ENCODE results near the gene ITSN2. TPM values are rescaled to one million over a fixed set of nuclear protein-coding genes. Genes with fewer than 3 reads are reported as not detected.

ITSN2 gene
- polyA plus RNA-seq, 1 donor (not counting 4 experiments of a cell fraction or from before 2014, with no cell fraction given), result 19.7 TPM

GRCh38 chr2:24304631-24305030, 55.7 kb downstream of the ITSN2 start:
- TF ChIP-seq EZH2 (IDR thresholded peaks at IDR 0.05; ENCODE audit: low read length), result no peak
- TF ChIP-seq, protein P1, sequence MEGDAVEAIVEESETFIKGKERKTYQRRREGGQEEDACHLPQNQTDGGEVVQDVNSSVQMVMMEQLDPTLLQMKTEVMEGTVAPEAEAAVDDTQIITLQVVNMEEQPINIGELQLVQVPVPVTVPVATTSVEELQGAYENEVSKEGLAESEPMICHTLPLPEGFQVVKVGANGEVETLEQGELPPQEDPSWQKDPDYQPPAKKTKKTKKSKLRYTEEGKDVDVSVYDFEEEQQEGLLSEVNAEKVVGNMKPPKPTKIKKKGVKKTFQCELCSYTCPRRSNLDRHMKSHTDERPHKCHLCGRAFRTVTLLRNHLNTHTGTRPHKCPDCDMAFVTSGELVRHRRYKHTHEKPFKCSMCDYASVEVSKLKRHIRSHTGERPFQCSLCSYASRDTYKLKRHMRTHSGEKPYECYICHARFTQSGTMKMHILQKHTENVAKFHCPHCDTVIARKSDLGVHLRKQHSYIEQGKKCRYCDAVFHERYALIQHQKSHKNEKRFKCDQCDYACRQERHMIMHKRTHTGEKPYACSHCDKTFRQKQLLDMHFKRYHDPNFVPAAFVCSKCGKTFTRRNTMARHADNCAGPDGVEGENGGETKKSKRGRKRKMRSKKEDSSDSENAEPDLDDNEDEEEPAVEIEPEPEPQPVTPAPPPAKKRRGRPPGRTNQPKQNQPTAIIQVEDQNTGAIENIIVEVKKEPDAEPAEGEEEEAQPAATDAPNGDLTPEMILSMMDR (optimal IDR thresholded peaks at IDR 0.05 in 1 of 3, IDR thresholded peaks at IDR 0.05 in 1 of 3, conservative IDR thresholded peaks at IDR 0.05 in 1 of 3; ENCODE audit: extremely low read depth in 1 of 3, insufficient read depth in 2 of 3, low read length in 3 of 3), result no peak
- Histone ChIP-seq H3K27ac (ENCODE audit: control insufficient read depth, insufficient read depth, low read length) (no peak overlapping the region), H2AFZ (ENCODE audit: control insufficient read depth, low read length) (no peak overlapping the region), H3K9me1 (ENCODE audit: control insufficient read depth, extremely low read depth, insufficient read depth, low read length) (no peaks in the 10 kb centered on the region), H3K9ac (ENCODE audit: control insufficient read depth, extremely low read depth, insufficient read depth, low read length) (no peak overlapping the region), H3K27me3 (ENCODE audit: control insufficient read depth, extremely low read depth, insufficient read depth, low read length) (no peaks in the 10 kb centered on the region), H3K4me1 (ENCODE audit: control insufficient read depth, extremely low read depth, insufficient read depth, low read length) (no peaks in the 10 kb centered on the region), H3K4me2 (ENCODE audit: control insufficient read depth, extremely low read depth, insufficient read depth, low read depth, low read length) (no peak overlapping the region), H3K36me3 (ENCODE audit: control insufficient read depth in 2 of 2, extremely low read depth in 1 of 2, insufficient read depth in 2 of 2, low read length in 2 of 2) (peaks cover 7 to 11% of the 10 kb centered on the region in 2 experiments), H3K4me3 (ENCODE audit: control insufficient read depth in 2 of 3, extremely low read depth in 1 of 3, insufficient read depth in 2 of 3, low read depth in 1 of 3, low read length in 3 of 3) (no peak overlapping the region), H4K20me1 (ENCODE audit: control insufficient read depth, extremely low read depth, insufficient read depth, low read length) (no peaks in the 10 kb centered on the region), H3K9me3 (ENCODE audit: control insufficient read depth, low read depth, low read length) (no peaks in the 10 kb centered on the region), H3K79me2 (ENCODE audit: control insufficient read depth, insufficient read depth, low read length) (no peaks in the 10 kb centered on the region)
- FAIRE-seq (no peak), DNase-seq (ENCODE audit: low read depth, low spot score) (no peak)
- dilution Hi-C loops (cut with MboI; ENCODE audit: extremely low pct_ligation_motif_present, low sequenced_read_pairs), result no loop called here

DNA sequence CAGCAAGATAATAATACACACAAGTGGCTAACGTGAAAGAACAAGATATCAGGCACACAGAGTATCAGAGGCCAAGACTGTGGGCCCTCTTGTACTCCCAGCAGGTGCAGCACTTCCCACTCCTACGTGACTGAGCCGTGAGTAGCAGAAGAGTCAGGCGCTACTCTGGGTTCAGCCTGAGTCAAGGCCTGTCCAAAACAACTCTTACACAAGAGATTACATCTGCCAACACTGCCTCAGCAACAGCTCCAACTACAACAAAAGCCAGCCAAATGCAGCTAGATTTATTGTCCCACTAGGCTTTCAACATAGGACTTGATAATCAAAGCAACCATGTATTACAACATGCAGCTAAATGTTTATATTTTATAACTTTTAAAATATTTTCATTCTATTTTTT, 56.2 kb downstream of the ITSN2 start:
- FAIRE-seq (no peak), DNase-seq (ENCODE audit: low read depth, low spot score) (no peak)
- TF ChIP-seq, protein P1 (optimal IDR thresholded peaks at IDR 0.05 in 1 of 3, IDR thresholded peaks at IDR 0.05 in 1 of 3, conservative IDR thresholded peaks at IDR 0.05 in 1 of 3; ENCODE audit: extremely low read depth in 1 of 3, insufficient read depth in 2 of 3, low read length in 3 of 3), result no peak
- no peak for TF ChIP-seq EZH2 (IDR thresholded peaks at IDR 0.05; ENCODE audit: low read length)
- Histone ChIP-seq H3K27ac (ENCODE audit: control insufficient read depth, insufficient read depth, low read length) (no peak overlapping the region), H3K79me2 (ENCODE audit: control insufficient read depth, insufficient read depth, low read length) (no peaks in the 10 kb centered on the region), H3K9me1 (ENCODE audit: control insufficient read depth, extremely low read depth, insufficient read depth, low read length) (no peaks in the 10 kb centered on the region), H3K9ac (ENCODE audit: control insufficient read depth, extremely low read depth, insufficient read depth, low read length) (no peak overlapping the region), H3K9me3 (ENCODE audit: control insufficient read depth, low read depth, low read length) (no peaks in the 10 kb centered on the region), H3K4me3 (ENCODE audit: control insufficient read depth in 2 of 3, extremely low read depth in 1 of 3, insufficient read depth in 2 of 3, low read depth in 1 of 3, low read length in 3 of 3) (no peak overlapping the region), H3K27me3 (ENCODE audit: control insufficient read depth, extremely low read depth, insufficient read depth, low read length) (no peaks in the 10 kb centered on the region), H3K36me3 (ENCODE audit: control insufficient read depth in 2 of 2, extremely low read depth in 1 of 2, insufficient read depth in 2 of 2, low read length in 2 of 2) (peaks cover 7 to 11% of the 10 kb centered on the region in 2 experiments), H4K20me1 (ENCODE audit: control insufficient read depth, extremely low read depth, insufficient read depth, low read length) (no peaks in the 10 kb centered on the region), H3K4me1 (ENCODE audit: control insufficient read depth, extremely low read depth, insufficient read depth, low read length) (no peaks in the 10 kb centered on the region), H2AFZ (ENCODE audit: control insufficient read depth, low read length) (no peak overlapping the region), H3K4me2 (ENCODE audit: control insufficient read depth, extremely low read depth, insufficient read depth, low read depth, low read length) (no peak overlapping the region)
- dilution Hi-C loops (cut with MboI; ENCODE audit: extremely low pct_ligation_motif_present, low sequenced_read_pairs), result no loop called here

Data from keratinocyte (primary cell).